SK-N-SH treated with all-trans-retinoic acid at 6 μM for 48 hours (cell line): ENCODE results near the gene CHN1.
A peak's percentile ranks its signal among the peaks of the same experiment; 100 is the strongest.

Experiments used
- ATAC-seq: fragments of 200-7000 bp; cut with Tn5 transposase; 3 replicates; pipeline ENCODE4 v1.9.1; 2020; ENCODE audit warnings: mild to moderate bottlenecking, moderate library complexity
- BACH2 ChIP-seq: fragments of 250-450 bp; sonication (Bioruptor Pico); IDR thresholded peaks from 2 replicates; pipeline ENCODE4 v1.9.0; 2021; ENCODE audit warnings: mild to moderate bottlenecking, borderline replicate concordance
- CREB5 ChIP-seq: fragments of 250-450 bp; sonication (Bioruptor Pico); IDR thresholded peaks from 2 replicates; pipeline ENCODE4 v1.5.1; 2020; ENCODE audit warnings: low read depth, mild to moderate bottlenecking, moderate library complexity
- CSDC2 ChIP-seq: fragments of 250-450 bp; sonication (Bioruptor Pico); IDR thresholded peaks from 2 replicates; pipeline ENCODE4 v1.5.0; 2020; ENCODE audit warnings: mild to moderate bottlenecking, moderate library complexity
- CSRNP3 ChIP-seq: fragments of 250-450 bp; sonication (Bioruptor Pico); IDR thresholded peaks from 2 replicates; pipeline ENCODE4 v1.5.1; 2021; ENCODE audit warnings: mild to moderate bottlenecking, moderate library complexity
- GLIS3 ChIP-seq: fragments of 250-450 bp; sonication (Bioruptor Pico); IDR thresholded peaks from 2 replicates; pipeline ENCODE4 v1.5.0; 2020; ENCODE audit warnings: mild to moderate bottlenecking, moderate library complexity
- ISL1 ChIP-seq: fragments of 250-450 bp; sonication (Bioruptor Pico); IDR thresholded peaks from 2 replicates; pipeline ENCODE4 v2.1.2; 2022; ENCODE audit warnings: mild to moderate bottlenecking, moderate library complexity
- OSR1 ChIP-seq: fragments of 250-450 bp; sonication (Bioruptor Pico); IDR thresholded peaks from 2 replicates; pipeline ENCODE4 v1.8.0; 2022; ENCODE audit warnings: moderate library complexity, mild to moderate bottlenecking, inconsistent platforms
- PATZ1 ChIP-seq: fragments of 250-450 bp; sonication (Bioruptor Pico); IDR thresholded peaks from 2 replicates; pipeline ENCODE4 v1.8.0; 2020; ENCODE audit warnings: mild to moderate bottlenecking, moderate library complexity, borderline replicate concordance
- PPARA ChIP-seq: fragments of 250-450 bp; sonication (Bioruptor Pico); IDR thresholded peaks from 2 replicates; pipeline ENCODE4 v1.5.0; 2020; ENCODE audit warnings: mild to moderate bottlenecking, borderline replicate concordance
- RARB ChIP-seq: fragments of 250-450 bp; sonication (Bioruptor Pico); IDR thresholded peaks from 2 replicates; pipeline ENCODE4 v1.8.0; 2021; ENCODE audit warnings: mild to moderate bottlenecking, moderate library complexity
- SNAI2 ChIP-seq: fragments of 250-450 bp; sonication (Bioruptor Pico); IDR thresholded peaks from 2 replicates; pipeline ENCODE4 v1.5.0; 2020; ENCODE audit warnings: mild to moderate bottlenecking, moderate library complexity
- TCF4 ChIP-seq: fragments of 250-450 bp; sonication (Bioruptor Pico); IDR thresholded peaks from 2 replicates; pipeline ENCODE4 v1.8.0; 2021; ENCODE audit warnings: mild to moderate bottlenecking, moderate library complexity, borderline replicate concordance
- TSHZ2 ChIP-seq: fragments of 250-450 bp; sonication (Bioruptor Pico); IDR thresholded peaks from 2 replicates; pipeline ENCODE4 v1.5.0; 2020; ENCODE audit warnings: mild to moderate bottlenecking, moderate library complexity
- ZC3H10 ChIP-seq: fragments of 250-450 bp; sonication (Bioruptor Pico); IDR thresholded peaks from 2 replicates; pipeline ENCODE4 v1.5.1; 2021; ENCODE audit warnings: mild to moderate bottlenecking, moderate library complexity
- ZFP3 ChIP-seq: fragments of 250-450 bp; sonication (Bioruptor Pico); IDR thresholded peaks from 2 replicates; pipeline ENCODE4 v1.5.0; 2020; ENCODE audit warnings: mild to moderate bottlenecking, moderate library complexity
- ZFP30 ChIP-seq: fragments of 450-650 bp; formaldehyde crosslinking; IDR thresholded peaks from 2 replicates; pipeline ENCODE4 v1.5.0; 2022; ENCODE audit warnings: mild to moderate bottlenecking, moderate library complexity
- ZNF70 ChIP-seq: fragments of 450-650 bp; formaldehyde crosslinking; IDR thresholded peaks from 2 replicates; pipeline ENCODE4 v1.5.0; 2020; ENCODE audit warnings: mild to moderate bottlenecking, moderate library complexity
- ZNF8 ChIP-seq: fragments of 450-650 bp; formaldehyde crosslinking; IDR thresholded peaks from 2 replicates; pipeline ENCODE4 v1.5.0; 2020; ENCODE audit warnings: mild to moderate bottlenecking, moderate library complexity

Gene CHN1

GRCh38 chr2:175034716-175035115 is 29.5 kb upstream of the CHN1 start:
- ATAC-seq = no peak
- TF ChIP-seq RARB (CRISPR knock-in tag) (no peak), PPARA (CRISPR knock-in tag) (no peak), ZFP3 (CRISPR knock-in tag) (no peak), TCF4 (no peak), GLIS3 (CRISPR knock-in tag) (no peak), CREB5 (no peak), CSDC2 (CRISPR knock-in tag) (no peak), ZFP30 (CRISPR knock-in tag) (no peak), BACH2 (CRISPR knock-in tag) (no peak)

- peak; percentile 99 for ATAC-seq
Observed at GRCh38 chr2:175030380-175031271, 25.4 kb upstream of the CHN1 start.

GRCh38 chr2:175027755-175028154 is 22.6 kb upstream of the CHN1 start:
- no peak for TF ChIP-seq PATZ1 (CRISPR knock-in tag)
- TF ChIP-seq ZFP3 (CRISPR knock-in tag) = no peak
- TF ChIP-seq ZNF70 (CRISPR knock-in tag) = no peak
- TF ChIP-seq TCF4 = no peak
- no peak for TF ChIP-seq ZC3H10
- TF ChIP-seq SNAI2 = no peak
- TF ChIP-seq CREB5 = no peak
- no peak for TF ChIP-seq ZFP30 (CRISPR knock-in tag)
- TF ChIP-seq PPARA (CRISPR knock-in tag) = no peak
- TF ChIP-seq, all 23 proteins: peak for 0
- ATAC-seq = no peak

More at GRCh38 chr2:175030380-175031271, 25.4 kb upstream of the CHN1 start:
- no peak for TF ChIP-seq SNAI2
- no peak for TF ChIP-seq ISL1 (CRISPR knock-in tag)
- TF ChIP-seq ZNF70 (CRISPR knock-in tag) = no peak
- TF ChIP-seq ZNF8 (CRISPR knock-in tag) = no peak
- TF ChIP-seq RARB (CRISPR knock-in tag) = no peak
- no peak for TF ChIP-seq OSR1
- no peak for TF ChIP-seq BACH2 (CRISPR knock-in tag)
- no peak for TF ChIP-seq CSRNP3 (CRISPR knock-in tag)
- TF ChIP-seq CSDC2 (CRISPR knock-in tag) = no peak

- TF ChIP-seq TCF4 = no peak
- TF ChIP-seq TSHZ2 = no peak
- no peak for TF ChIP-seq ZNF8 (CRISPR knock-in tag)
- ATAC-seq = no peak
Observed at GRCh38 chr2:175026385-175026784, 21.2 kb upstream of the CHN1 start.
